ENCODE results near the gene EYA4. TPM values are rescaled to one million over a fixed set of nuclear protein-coding genes. Genes with fewer than 3 reads are reported as not detected.

Gene EYA4
- total and polyA plus RNA-seq, 8 donors: 0.03 to 16.3 (median 0.87) TPM; not detected in 1

DNA sequence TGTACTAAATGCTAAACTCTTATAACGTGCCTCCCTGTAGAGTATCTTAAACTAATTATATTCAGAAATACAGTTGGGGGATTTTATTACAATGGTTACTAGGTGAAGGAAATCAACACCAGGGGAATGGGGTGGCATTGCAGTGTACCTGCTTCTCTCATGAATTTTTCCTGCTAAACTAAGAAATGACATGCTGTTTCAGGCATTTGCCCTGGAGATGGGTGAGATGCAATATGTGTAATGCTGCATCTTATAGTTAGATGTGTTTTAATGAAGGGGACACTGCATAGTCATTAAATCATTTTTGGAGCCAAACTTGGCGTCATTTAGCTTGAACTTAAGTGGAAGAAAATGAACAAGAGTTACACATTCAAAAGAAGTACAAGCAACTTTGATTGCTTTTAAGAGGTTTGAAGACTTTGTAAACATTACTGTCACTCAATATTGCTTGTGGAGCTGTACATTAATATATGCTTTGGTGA lies 4.3 kb downstream of the EYA4 start:
- Histone ChIP-seq H3K9me3 (no peaks in the 10 kb centered on the region), H3K27me3 (peaks cover 4 to 75% (median 45%) of the 10 kb centered on the region in 3 donors), H3K36me3 (no peaks in the 10 kb centered on the region), H3K4me1 (peaks cover 22 to 30% (median 27%) of the 10 kb centered on the region in 4 donors), H3K27ac (no peak overlapping the region), H3K4me3 (no peak overlapping the region)
- DNase-seq: no peak
- TF ChIP-seq POLR2AphosphoS5 (IDR thresholded peaks at IDR 0.05): no peak
- TF ChIP-seq EP300 (IDR thresholded peaks at IDR 0.05): no peak
- TF ChIP-seq POLR2A (IDR thresholded peaks at IDR 0.05): no peak
- TF ChIP-seq, protein P1, sequence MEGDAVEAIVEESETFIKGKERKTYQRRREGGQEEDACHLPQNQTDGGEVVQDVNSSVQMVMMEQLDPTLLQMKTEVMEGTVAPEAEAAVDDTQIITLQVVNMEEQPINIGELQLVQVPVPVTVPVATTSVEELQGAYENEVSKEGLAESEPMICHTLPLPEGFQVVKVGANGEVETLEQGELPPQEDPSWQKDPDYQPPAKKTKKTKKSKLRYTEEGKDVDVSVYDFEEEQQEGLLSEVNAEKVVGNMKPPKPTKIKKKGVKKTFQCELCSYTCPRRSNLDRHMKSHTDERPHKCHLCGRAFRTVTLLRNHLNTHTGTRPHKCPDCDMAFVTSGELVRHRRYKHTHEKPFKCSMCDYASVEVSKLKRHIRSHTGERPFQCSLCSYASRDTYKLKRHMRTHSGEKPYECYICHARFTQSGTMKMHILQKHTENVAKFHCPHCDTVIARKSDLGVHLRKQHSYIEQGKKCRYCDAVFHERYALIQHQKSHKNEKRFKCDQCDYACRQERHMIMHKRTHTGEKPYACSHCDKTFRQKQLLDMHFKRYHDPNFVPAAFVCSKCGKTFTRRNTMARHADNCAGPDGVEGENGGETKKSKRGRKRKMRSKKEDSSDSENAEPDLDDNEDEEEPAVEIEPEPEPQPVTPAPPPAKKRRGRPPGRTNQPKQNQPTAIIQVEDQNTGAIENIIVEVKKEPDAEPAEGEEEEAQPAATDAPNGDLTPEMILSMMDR (IDR thresholded peaks at IDR 0.05): no peak
- intact Hi-C loops (cut with DNase I; ENCODE audit: low total_unique reads): no loop called here
- 48 to 58% (median 54%) methylated on average over 2 of the region's 2 CpGs for WGBS, 5 donors

DNA sequence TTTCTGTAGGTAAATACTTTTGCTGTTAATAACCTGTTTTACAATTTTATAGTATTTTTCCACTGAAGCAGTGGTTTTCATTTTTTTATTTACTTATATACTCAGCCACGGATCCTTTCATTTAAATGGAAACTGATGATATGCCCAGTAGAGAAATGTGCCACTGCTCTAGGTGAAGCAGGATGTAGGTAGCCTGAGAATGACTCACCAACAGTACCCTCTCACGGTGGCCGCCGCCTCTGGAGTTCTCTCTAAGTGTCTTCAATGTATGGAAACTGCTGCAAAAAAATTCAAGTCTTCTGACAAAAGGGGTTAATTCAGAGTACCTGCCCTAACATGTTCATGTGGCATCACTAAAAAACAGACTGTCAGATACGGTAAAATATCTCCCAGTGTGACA lies 6.4 kb downstream of the EYA4 start:
- H3K4me1 ChIP-seq: peaks cover under 1 to 8% (median 6%) of the 10 kb centered on the region in 4 donors
- no peaks in the 10 kb centered on the region for H3K9me3 ChIP-seq
- WGBS, 5 donors: 64 to 83% (median 73%) methylated on average over 5 of the region's 5 CpGs
- H3K4me3 ChIP-seq: no peak overlapping the region
- no peaks in the 10 kb centered on the region for H3K36me3 ChIP-seq
- intact Hi-C loops (cut with DNase I; ENCODE audit: low total_unique reads): no loop called here
- TF ChIP-seq POLR2AphosphoS5 (IDR thresholded peaks at IDR 0.05): no peak
- TF ChIP-seq, protein P1 (IDR thresholded peaks at IDR 0.05): no peak
- TF ChIP-seq POLR2A (IDR thresholded peaks at IDR 0.05): no peak
- no peak for TF ChIP-seq EP300 (IDR thresholded peaks at IDR 0.05)
- peaks cover 0 to 59% (median 24%) of the 10 kb centered on the region in 3 donors for H3K27me3 ChIP-seq
- DNase-seq: no peak
- no peak overlapping the region for H3K27ac ChIP-seq

DNA sequence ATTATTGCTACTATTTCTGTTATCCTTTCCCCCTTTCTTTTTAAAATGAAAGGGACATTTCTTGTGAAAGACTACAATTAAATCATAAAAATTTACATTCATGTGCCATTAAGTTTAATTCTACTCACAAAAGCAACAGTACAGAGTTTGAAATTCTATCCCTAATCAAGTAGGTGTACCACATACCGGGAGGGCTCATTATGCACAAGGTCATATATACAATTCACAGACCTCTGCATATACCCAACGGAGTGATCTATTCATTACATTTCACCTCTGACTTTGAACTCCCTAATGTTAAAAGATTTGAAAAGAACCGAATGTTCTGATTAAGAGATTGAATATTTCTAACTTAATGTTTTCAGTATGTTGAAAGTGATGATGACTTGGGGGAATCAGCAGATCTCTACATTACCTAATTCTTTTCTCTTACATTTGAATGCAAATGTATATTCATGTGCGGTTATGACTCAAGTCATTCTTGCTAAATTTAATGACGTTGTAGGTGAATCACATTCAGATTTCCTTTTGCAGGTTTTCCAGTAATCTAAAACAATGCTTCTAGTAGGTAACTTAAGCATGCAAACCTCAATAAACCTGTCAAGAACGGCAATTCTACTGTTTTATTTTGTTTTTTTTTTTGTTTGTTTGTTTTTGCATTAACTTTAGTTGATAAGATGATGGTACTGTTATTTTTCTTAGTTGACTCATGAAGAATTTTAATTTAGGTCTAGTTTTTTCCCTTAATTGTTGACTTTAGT lies 7.3 kb downstream of the EYA4 start:
- DNase-seq: no peak
- peaks cover 0 to 50% (median 16%) of the 10 kb centered on the region in 3 donors for H3K27me3 ChIP-seq
- H3K4me3 ChIP-seq: no peak overlapping the region
- peaks cover 0 to under 1% (median 0%) of the 10 kb centered on the region in 4 donors for H3K4me1 ChIP-seq
- H3K9me3 ChIP-seq: no peaks in the 10 kb centered on the region
- no peak overlapping the region for H3K27ac ChIP-seq
- H3K36me3 ChIP-seq: no peaks in the 10 kb centered on the region
- TF ChIP-seq POLR2A (IDR thresholded peaks at IDR 0.05): no peak
- TF ChIP-seq, protein P1 (IDR thresholded peaks at IDR 0.05): no peak
- WGBS, 5 donors: 66 to 73% (median 71%) methylated on average over 6 of the region's 6 CpGs
- intact Hi-C loops (cut with DNase I; ENCODE audit: low total_unique reads): no loop called here

DNA sequence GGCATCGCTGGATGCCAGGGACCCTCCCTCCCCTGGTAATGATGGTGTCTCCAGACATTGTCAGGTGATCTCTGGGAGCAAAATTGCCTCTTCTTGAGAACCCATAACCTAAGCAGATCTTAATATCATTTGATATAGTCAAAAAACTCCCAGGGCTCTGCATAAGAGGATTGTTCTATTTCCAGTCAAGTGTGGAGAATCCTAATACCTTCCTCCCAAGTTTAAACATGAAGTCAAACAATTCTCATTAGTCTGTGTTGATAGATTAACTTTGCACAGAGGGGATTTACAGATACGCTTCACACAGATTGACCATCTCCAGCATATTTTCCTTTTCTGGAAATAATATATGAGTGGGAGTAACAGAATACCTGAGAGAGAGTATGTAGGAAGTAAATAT lies 10.5 kb downstream of the EYA4 start:
- no peaks in the 10 kb centered on the region for H3K4me1 ChIP-seq
- no peak for DNase-seq
- no peaks in the 10 kb centered on the region for H3K9me3 ChIP-seq
- H3K4me3 ChIP-seq: no peak overlapping the region
- WGBS, 5 donors: 74 to 89% (median 86%) methylated on average over 2 of the region's 2 CpGs
- H3K27ac ChIP-seq: no peak overlapping the region
- intact Hi-C loops (cut with DNase I; ENCODE audit: low total_unique reads): no loop called here
- H3K27me3 ChIP-seq: peaks cover 0 to 18% (median 0%) of the 10 kb centered on the region in 3 donors
- H3K36me3 ChIP-seq: no peaks in the 10 kb centered on the region
- no peak for TF ChIP-seq EP300 (IDR thresholded peaks at IDR 0.05)
- no peak for TF ChIP-seq POLR2AphosphoS5 (IDR thresholded peaks at IDR 0.05)
- TF ChIP-seq, protein P1 (IDR thresholded peaks at IDR 0.05): no peak
- TF ChIP-seq POLR2A (IDR thresholded peaks at IDR 0.05): no peak
